NCI-H446 (cell line): Measurements from ENCODE around the gene ZNF17.

Experiments used
- DNase-seq, 2 experiments: peaks; one replicate each; lab custom pipeline; 2025; lab: John Stamatoyannopoulos, UW

Gene ZNF17

DNA sequence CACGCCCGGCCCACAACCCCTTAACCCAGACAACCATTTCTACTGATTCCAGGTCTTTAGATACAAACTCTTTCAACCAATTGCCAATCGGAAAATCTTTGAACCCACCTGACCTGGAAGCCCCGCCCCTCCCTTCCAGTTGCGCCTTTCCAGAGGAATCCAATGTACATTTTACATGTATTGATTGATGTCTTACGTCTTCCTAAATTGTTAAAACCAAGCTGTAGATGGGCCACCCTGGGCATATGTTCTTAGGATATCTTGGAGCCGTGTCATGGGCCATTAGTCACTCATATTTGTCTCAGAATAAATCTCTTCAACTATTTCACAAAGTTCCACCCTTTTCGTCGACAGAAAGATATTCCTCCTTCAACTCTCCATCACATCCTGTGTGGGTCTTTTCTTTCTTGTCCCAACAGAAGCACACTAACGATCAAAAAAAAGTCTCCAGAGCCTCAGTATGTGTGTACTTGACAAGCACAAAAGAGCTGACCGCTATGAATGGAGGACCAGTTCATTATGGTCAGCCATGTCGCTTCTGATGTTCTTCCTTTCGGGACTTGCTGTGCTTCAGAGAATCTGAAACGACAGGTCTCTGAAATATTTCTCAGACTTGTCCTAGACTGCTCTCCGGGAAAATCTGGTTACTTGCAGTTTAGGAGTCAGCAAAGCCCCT, 23.6 kb downstream of the ZNF17 start:
- no peak for DNase-seq

GRCh38 chr19:57435062-57435978, 24.4 kb downstream of the ZNF17 start, which contains the start of gene ZNF749:
Gene ZNF749, plus strand, starts transcription at chr19:57435325. Its CDS starts 254 bp downstream, at chr19:57435579.
- peak; percentile 96 to 98 for DNase-seq

GRCh38 chr19:57436417-57436816, 25.5 kb downstream of the ZNF17 start:
- DNase-seq = no peak

DNA sequence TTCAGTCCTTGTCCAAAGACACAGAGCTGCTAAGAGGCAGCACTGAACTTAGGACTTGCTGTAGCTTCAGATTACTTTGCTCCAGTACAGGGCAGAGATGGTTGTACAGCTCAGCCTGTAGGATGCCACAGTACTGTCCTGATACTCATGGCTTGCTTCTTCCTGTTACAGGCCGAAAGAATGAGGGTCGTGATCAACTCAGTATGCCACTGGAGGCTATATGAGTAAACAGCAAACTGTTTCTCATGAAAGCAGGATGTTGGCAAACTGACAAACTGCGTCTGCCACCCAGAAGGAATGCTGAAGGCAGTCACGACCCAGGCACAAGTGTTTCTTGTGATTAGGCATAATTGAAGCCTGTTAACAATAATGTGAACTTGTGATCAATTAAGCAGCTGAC, 27.0 kb downstream of the ZNF17 start:
- no peak for DNase-seq

- DNase-seq = no peak
Measured at GRCh38 chr19:57438925-57439324, 28.0 kb downstream of the ZNF17 start.

DNA sequence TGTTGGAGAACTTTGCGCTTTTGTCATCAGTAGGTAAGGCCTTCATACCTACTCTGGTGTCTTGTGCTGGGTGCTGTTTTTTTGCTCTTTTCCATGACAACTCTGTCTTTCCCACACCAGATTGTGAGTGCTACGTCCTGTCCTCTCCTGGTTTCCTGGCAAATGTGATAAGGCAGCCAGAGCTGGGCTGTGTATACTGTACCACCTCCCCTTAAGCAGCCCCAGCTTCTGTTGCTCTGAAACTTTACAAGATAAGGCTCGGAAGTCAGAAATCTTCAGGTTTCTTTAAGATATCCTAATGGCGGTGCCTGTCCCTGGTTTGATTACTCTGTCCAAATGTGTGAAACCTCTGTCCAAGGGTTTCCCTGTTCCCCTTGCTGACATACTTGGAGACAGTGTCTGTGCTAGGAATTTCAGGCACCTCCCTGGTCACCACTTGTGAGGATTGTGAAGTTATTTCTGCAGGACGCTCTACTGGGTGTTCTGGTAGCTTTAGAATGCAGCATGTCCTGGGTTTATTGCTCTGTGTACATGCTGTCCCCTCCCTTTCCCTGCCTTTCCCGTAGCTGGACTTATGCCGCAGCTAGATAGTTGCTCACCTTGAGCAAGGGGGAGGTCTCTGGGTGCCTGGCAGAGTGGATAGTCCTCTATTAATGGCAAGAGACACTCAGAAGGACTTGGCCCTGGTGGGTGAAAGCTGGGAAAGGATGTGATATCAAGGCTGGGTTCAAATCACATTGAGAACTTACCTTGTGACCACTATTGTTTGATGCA, 31.2 kb downstream of the ZNF17 start:
- no peak for DNase-seq

- no peak for DNase-seq
Measured at GRCh38 chr19:57443121-57443696, 32.2 kb downstream of the ZNF17 start.

GRCh38 chr19:57452307-57452706, 41.3 kb downstream of the ZNF17 start:
- no peak for DNase-seq

GRCh38 chr19:57465680-57466381, 54.9 kb downstream of the ZNF17 start:
- no peak for DNase-seq

GRCh38 chr19:57466489-57466888, 55.5 kb downstream of the ZNF17 start:
- no peak for DNase-seq
